ENCODE data around the gene PLXNA3.

Gene PLXNA3

DNA sequence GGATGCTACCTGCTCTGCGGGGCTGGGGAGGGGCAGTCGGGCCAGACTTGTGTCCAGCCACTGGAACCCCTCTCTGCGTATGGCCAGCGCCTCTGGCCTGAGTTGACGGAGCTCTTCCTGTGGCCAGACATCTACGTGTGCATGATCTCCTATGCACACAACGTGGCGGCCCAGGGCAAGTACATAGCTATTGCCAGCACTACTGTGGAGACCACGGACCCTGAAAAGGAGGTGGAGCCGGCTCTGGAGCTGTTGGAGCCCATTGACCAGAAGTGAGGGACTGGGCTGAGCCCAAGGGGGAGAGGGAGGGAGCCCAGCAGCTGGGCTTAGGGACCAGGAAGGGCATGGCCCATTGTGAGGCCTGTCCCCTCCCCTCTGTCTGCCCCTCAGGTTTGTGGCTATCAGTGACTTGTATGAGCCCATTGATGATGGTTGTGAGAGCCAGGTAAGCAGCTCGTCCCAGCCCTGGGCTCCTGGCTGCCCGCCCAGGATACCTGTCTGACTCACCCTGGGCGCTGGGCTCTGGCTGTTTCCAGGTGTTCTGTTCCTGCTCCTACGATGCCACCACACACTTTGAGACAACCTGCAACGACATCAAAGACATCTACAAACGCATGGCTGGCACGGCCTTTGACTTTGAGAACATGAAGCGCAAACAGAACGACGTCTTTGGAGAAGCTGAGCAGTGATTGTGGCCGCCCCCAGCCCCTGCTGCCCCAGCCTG is 15.9 kb upstream of the PLXNA3 start:
- Mint-ChIP-seq H3K27me3 (no peaks in the 10 kb centered on the region), H3K9me3 (no peaks in the 10 kb centered on the region), H3K4me1 (ENCODE audit: low read depth) (peaks cover 19% of the 10 kb centered on the region), H3K27ac (no peak overlapping the region), H3K4me3 (no peak overlapping the region), H3K36me3 (ENCODE audit: low read depth) (peaks cover 6% of the 10 kb centered on the region)

DNA sequence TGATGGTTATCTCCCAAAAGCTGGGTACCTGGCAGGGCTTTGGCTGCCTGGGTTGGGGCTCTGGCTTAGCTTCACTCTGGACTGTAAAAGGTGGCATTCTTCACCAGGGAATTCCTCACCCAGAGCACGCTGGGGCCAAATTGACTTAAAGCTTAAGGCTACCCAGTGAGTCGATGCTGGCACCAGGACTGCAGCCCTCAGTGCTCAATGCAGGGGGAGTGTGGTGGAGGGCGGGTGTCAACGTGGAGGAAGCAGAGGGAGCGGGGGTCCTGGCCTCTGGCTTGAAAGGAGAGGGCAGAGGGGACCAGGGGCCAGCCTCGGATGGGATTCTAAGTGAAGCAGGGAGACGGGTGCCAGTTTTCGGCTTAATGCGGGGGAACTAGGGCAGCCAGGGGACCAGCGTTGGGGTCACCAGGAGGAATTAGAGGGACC is 14.6 kb upstream of the PLXNA3 start:
- H3K36me3 Mint-ChIP-seq (ENCODE audit: low read depth): peaks cover 7% of the 10 kb centered on the region
- no peaks in the 10 kb centered on the region for H3K27me3 Mint-ChIP-seq
- peak overlapping the region; percentile 71 for H3K4me3 Mint-ChIP-seq
- H3K9me3 Mint-ChIP-seq: no peaks in the 10 kb centered on the region
- H3K27ac Mint-ChIP-seq: no peak overlapping the region
- H3K4me1 Mint-ChIP-seq (ENCODE audit: low read depth): peaks cover 10% of the 10 kb centered on the region

DNA sequence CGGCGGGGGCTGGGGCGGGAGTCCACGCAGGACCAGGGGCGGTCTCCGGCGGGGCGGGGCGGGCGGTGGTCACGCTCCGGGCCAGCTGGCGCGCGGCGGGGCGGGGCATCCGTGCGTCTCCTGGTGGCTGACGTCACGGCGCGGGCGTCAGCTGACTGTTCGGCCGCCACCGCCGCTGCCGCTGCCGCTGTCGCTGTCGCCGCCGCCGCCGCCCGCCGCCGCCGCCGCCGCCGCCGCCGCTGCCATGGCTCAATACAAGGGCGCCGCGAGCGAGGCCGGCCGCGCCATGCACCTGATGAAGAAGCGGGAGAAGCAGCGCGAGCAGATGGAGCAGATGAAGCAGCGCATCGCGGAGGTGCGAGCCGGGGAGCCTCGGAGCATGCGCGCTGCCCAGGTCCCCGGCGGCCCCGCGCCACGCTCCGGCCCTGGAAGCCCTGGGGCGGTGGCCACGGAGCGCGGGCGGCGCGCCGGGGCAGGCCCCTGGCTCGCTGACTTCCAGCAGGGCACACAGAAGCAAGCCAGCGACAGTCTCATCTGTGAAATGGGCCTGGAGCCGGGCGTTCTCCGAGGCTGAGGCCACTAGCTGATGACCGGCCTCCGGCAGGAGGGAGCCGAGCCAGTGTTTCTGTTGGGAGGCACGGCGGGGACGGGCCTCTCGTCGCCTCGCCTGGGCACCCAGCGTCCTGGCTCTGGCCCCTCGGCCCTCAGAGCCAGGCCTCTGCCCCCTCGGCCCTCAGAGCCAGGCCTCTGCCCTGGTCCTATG is 13.9 kb upstream of the PLXNA3 start, which contains the start of gene FAM50A:
Gene FAM50A (plus strand): TSS at position 150 of the 763 bp plus-strand sequence. CDS start 95 bp downstream, at position 245.
- H3K9me3 Mint-ChIP-seq: no peaks in the 10 kb centered on the region
- H3K36me3 Mint-ChIP-seq (ENCODE audit: low read depth): peaks cover 4% of the 10 kb centered on the region
- H3K27ac Mint-ChIP-seq: no peak within 1 kb of the TSS
- H3K4me1 Mint-ChIP-seq (ENCODE audit: low read depth): peaks cover 7% of the 10 kb centered on the region
- no peaks in the 10 kb centered on the region for H3K27me3 Mint-ChIP-seq
- peak within 1 kb of the TSS; percentile 71 for H3K4me3 Mint-ChIP-seq

DNA sequence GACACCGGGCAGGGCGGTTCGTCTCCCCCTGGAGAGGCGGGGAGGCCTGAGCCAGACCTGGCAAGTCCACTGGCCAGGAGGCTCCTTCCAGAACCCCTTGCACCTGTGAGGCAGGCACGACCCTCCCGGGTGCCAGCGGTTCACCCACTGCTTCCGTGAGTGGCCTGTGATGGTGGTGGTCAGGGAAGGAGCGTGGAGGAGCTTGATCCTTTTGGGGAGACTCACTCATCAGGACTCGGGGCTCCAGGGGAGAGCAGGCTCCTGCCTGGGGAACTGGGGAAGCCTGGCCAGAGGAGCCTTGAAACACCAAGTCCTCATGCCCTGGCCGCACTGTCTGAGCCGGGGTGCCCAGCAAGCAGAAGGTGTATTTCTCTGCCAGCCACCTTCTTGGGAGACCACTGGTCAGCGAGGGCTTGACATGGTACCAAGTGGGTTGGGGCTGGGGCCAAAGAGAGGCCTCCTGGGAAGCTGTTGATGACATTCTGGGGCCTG is 13.3 kb upstream of the PLXNA3 start:
- Mint-ChIP-seq H3K9me3 (no peaks in the 10 kb centered on the region), H3K4me1 (ENCODE audit: low read depth) (peaks cover 7% of the 10 kb centered on the region), H3K27ac (no peak overlapping the region), H3K27me3 (no peaks in the 10 kb centered on the region), H3K36me3 (ENCODE audit: low read depth) (peaks cover 4% of the 10 kb centered on the region), H3K4me3 (peak overlapping the region; percentile 69)

DNA sequence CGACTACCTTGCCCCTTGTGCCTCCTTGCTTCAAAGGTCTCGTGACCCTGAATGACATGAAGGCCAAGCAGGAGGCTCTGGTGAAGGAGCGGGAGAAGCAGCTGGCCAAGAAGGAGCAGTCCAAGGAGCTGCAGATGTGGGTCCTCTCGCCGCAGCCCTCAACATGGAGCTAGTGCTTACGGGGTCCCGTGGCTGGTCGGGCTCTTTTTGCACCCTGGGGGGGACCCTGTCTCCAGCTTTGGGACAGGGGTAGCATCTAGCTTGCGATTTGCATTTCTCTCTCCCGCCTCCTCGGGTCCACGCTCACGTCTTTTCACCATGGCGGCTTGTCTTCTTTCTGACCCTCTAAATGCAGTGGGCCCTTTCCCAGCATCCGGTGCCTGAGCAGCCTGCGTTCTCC is 12.3 kb upstream of the PLXNA3 start:
- Mint-ChIP-seq H3K4me1 (ENCODE audit: low read depth) (peaks cover 7% of the 10 kb centered on the region), H3K27me3 (no peaks in the 10 kb centered on the region), H3K27ac (no peak overlapping the region), H3K36me3 (ENCODE audit: low read depth) (peaks cover 4% of the 10 kb centered on the region), H3K9me3 (no peaks in the 10 kb centered on the region), H3K4me3 (no peak overlapping the region)

DNA sequence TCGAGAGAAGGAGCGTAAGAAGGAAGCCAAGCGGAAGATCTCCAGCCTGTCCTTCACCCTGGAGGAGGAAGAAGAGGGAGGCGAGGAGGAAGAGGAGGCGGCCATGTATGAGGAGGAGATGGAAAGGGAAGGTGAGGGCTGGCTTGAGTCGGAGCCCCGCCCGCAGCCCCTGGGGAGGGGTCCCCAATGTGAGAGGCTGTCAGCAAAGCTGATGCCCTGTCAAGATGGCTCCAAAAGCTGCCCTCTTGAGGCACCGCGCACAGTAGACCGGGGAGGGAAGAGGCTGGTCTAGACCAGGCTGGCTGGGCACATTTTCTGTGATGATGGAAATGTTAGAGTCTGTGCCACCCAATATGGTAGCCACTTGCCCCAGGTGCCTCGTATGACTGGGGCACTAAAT is 11.7 kb upstream of the PLXNA3 start:
- Mint-ChIP-seq H3K4me3 (no peak overlapping the region), H3K27me3 (no peaks in the 10 kb centered on the region), H3K9me3 (no peaks in the 10 kb centered on the region), H3K36me3 (ENCODE audit: low read depth) (peaks cover 4% of the 10 kb centered on the region), H3K4me1 (ENCODE audit: low read depth) (peaks cover 4% of the 10 kb centered on the region), H3K27ac (no peak overlapping the region)

DNA sequence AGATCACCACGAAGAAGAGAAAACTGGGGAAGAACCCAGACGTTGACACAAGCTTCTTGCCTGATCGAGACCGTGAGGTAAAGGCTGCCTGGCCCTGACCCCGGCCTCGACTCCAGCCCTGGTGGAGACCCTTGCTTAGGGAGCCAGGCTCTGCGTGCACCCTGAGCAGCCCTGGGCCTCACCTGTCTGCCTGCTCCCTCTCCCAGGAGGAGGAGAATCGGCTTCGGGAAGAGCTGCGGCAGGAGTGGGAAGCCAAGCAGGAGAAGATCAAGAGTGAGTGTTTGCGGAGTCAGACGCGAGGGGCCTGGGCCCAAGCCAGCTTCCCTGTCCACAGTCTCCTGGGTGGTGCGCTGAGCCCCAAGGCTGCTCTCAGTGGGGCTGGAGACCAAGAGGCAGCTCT is 9.6 kb upstream of the PLXNA3 start:
- no peaks in the 10 kb centered on the region for H3K27me3 Mint-ChIP-seq
- peaks cover 4% of the 10 kb centered on the region for H3K36me3 Mint-ChIP-seq (ENCODE audit: low read depth)

DNA sequence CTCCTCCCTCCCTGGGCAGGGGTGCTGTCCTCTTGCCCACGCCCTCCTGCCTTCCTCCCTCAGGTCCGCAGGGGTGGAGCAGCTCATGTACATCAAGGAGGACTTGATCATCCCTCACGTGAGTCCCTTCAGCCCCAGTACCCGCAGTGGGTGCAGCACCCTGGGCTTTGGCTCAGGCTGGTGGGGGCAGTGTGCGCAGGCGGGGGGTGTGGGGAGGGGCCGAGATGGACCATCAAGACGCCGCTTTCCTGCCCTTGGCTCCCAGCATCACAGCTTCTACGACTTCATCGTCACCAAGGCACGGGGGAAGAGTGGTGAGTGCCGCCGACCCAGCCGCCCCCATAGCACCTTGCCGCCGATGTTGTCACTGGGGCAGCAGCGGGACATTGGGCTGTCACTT is 8.5 kb upstream of the PLXNA3 start:
- Mint-ChIP-seq H3K4me3 (no peak overlapping the region), H3K36me3 (ENCODE audit: low read depth) (peaks cover 4% of the 10 kb centered on the region), H3K27ac (no peak overlapping the region), H3K27me3 (no peaks in the 10 kb centered on the region), H3K9me3 (no peaks in the 10 kb centered on the region), H3K4me1 (ENCODE audit: low read depth) (no peaks in the 10 kb centered on the region)

More for the DNA sequence above, 9.6 kb upstream of the PLXNA3 start:
- H3K4me3 Mint-ChIP-seq: no peak overlapping the region
- no peak overlapping the region for H3K27ac Mint-ChIP-seq
- H3K4me1 Mint-ChIP-seq (ENCODE audit: low read depth): peaks cover 2% of the 10 kb centered on the region
- H3K9me3 Mint-ChIP-seq: no peaks in the 10 kb centered on the region

DNA sequence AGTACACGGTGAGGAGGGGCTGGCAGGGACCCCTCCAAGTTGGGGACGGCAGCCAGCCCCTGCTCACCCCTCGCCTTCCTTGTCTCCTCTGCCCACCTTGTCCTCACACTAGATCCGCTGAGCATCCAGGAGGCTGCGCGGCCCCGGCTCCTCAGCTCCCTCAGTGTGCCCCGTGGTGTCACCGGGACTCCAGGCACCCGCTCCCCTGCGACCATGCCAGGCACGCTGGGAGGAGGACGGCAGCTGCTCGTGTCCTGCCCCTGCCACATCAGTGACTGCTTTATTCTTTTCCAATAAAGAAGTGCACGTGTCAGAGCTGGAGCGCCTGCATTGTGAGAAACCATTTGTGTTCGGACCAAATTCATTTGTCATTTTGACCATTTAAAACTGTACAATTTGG is 7.8 kb upstream of the PLXNA3 start:
- H3K4me1 Mint-ChIP-seq (ENCODE audit: low read depth): no peaks in the 10 kb centered on the region
- no peak overlapping the region for H3K27ac Mint-ChIP-seq
- H3K4me3 Mint-ChIP-seq: no peak overlapping the region
- H3K36me3 Mint-ChIP-seq (ENCODE audit: low read depth): peaks cover 4% of the 10 kb centered on the region
- H3K27me3 Mint-ChIP-seq: no peaks in the 10 kb centered on the region
- H3K9me3 Mint-ChIP-seq: no peaks in the 10 kb centered on the region

DNA sequence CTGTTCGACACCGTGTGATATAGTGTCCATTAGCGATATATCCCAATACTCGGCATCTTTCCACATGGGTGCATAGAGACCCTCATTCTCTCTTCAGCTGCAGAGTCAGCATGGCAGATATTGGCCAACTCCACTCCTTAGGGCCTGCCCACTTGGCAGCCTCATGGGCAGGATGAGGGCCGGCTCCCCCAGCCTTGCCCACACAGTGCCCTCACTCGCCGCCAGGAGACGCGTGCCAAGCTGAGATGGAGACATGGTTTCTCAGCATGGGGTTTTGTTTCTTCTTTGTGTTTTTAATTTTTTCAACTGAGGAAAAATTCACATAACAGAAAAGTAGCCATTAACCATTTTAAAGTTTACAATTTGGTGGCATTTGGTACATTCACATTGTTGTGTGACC is 5.3 kb upstream of the PLXNA3 start:
- Mint-ChIP-seq H3K4me3 (no peak overlapping the region), H3K4me1 (ENCODE audit: low read depth) (peaks cover 6% of the 10 kb centered on the region), H3K36me3 (ENCODE audit: low read depth) (no peaks in the 10 kb centered on the region), H3K27ac (no peak overlapping the region), H3K9me3 (no peaks in the 10 kb centered on the region), H3K27me3 (no peaks in the 10 kb centered on the region)

DNA sequence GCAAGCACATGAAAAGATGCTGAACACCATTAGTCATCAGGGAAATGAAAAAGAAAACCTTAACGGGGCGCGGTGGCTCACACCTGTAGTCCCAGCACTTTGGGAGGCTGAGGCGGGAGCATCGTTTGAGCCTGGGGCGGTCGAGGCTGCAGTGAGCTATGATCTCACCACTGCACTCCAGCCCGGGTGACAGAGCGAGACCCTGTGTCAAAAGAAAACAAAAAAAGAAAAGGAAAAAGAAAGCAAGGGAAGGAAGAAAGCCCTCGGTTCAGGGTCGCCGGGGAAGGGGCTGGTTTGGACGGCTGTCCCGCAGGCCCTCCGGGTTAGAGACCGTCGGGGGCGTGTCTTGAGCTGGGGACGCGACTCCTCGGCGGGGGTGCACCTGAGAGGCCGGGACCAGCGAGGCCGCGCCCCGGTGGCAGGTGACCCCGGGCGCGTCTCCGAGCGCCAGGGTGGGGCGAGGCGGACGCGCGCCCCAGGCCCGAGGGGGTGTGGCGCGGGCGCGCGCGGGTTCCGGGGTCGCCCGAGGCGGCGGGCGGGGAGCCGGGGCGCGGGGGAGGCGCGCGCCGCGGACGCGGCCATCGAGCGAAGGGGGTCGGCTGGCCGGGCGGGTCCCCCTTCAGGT is 478 bp upstream of the PLXNA3 start:
- Mint-ChIP-seq H3K27me3 (no peaks in the 10 kb centered on the region), H3K4me1 (ENCODE audit: low read depth) (peaks cover 6% of the 10 kb centered on the region), H3K4me3 (peak overlapping the region; percentile 91), H3K27ac (peak overlapping the region; percentile 97), H3K36me3 (ENCODE audit: low read depth) (peaks cover 4% of the 10 kb centered on the region), H3K9me3 (no peaks in the 10 kb centered on the region)

DNA sequence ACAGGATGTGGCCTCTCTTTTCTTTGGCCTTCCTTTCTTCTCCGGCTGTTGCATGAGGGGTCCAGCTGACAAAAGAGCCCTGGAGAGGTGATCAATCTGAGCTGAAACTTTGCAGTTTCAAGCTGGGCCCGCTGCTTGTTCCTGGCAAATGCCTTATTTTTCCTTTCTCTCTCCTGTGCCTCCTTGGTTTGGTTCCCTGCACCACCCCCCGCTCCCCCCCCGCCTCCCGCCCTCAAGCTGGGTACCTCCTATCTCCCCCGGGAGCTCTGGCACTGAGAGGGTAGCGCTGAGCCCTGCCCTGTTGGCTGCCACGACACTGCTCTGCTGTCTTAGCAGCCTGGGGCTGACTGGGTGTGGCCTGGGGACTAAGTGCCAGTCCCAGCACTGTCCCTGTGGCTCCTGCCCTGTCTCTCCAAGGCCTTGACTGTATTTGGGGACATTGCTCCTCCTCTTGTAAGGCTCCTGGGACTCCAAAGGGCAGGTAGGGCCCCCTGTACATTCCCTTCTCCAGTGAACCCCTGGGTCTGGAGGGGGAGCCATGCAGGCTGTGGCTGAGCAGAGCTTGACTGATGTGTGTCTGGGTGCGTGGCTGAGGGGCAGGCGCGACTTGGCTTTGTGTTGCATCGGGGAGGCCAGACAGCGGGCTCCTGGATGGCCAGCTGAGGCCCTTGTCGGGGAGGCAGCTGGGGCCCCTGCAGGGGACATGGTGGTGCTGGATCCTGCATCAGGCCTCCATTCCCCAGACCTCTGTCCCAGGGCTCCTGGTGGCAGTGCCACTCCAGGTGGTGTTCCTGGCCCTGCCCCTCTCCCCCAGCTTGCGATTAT is 1.1 kb downstream of the PLXNA3 start:
- Mint-ChIP-seq H3K4me1 (ENCODE audit: low read depth) (peaks cover 6% of the 10 kb centered on the region), H3K36me3 (ENCODE audit: low read depth) (peaks cover 4% of the 10 kb centered on the region), H3K27ac (no peak overlapping the region), H3K9me3 (no peaks in the 10 kb centered on the region), H3K27me3 (no peaks in the 10 kb centered on the region), H3K4me3 (peak overlapping the region; percentile 82)

DNA sequence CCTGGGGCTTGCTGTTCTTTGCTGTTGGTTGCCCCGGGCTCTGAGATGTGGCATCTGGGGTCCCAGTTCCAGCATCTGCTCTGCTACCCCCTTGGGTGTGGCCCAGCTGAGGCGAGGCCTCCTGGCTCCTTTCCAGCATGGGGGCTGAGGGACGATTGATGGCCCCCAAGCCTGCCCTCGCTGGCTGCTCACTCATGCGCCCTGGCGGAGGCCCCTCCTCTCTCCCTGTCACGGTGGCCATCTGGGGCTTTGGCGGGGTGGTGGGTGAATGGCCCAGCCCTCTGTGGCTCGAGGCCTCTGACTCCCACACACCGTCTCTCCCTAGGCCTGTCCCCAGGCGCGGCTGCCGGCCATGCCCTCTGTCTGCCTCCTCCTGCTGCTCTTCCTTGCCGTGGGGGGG is 1.8 kb downstream of the PLXNA3 start:
- Mint-ChIP-seq H3K36me3 (ENCODE audit: low read depth) (peaks cover 4% of the 10 kb centered on the region), H3K4me3 (peak overlapping the region; percentile 82), H3K9me3 (no peaks in the 10 kb centered on the region), H3K4me1 (ENCODE audit: low read depth) (peaks cover 6% of the 10 kb centered on the region), H3K27ac (no peak overlapping the region), H3K27me3 (no peaks in the 10 kb centered on the region)

DNA sequence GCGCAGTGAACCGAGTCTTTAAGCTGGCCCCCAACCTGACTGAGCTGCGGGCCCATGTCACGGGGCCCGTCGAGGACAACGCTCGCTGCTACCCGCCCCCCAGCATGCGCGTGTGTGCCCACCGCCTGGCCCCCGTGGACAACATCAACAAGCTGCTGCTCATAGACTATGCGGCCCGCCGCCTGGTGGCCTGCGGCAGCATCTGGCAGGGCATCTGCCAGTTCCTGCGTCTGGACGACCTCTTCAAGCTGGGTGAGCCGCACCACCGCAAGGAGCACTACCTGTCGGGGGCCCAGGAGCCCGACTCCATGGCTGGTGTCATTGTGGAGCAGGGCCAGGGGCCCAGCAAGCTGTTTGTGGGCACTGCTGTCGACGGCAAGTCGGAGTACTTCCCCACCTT is 2.2 kb downstream of the PLXNA3 start:
- H3K36me3 Mint-ChIP-seq (ENCODE audit: low read depth): peaks cover 4% of the 10 kb centered on the region
- no peaks in the 10 kb centered on the region for H3K9me3 Mint-ChIP-seq
- no peak overlapping the region for H3K27ac Mint-ChIP-seq
- H3K4me3 Mint-ChIP-seq: peak overlapping the region; percentile 82
- no peaks in the 10 kb centered on the region for H3K27me3 Mint-ChIP-seq
- peaks cover 6% of the 10 kb centered on the region for H3K4me1 Mint-ChIP-seq (ENCODE audit: low read depth)

All from stimulated activated naive CD8-positive, alpha-beta T cell treated with anti-CD3 and anti-CD28 coated beads, Interleukin-15, Interleukin-2, amounts not matched to agents 100 ng/mL and 50 ng/mL, for 24 hours (primary cell).